K562 (cell line): Measurements from ENCODE around the gene OXSR1. TPM values are rescaled to one million over a fixed set of nuclear protein-coding genes. Genes with fewer than 3 reads are reported as not detected.

ENCODE experiments used
- BCOR ChIP-seq: fragments of 450-650 bp; IDR thresholded peaks from 2 replicates; pipeline ENCODE4 v1.6.1; 2016
- HDAC3 ChIP-seq: fragments of 450-650 bp; IDR thresholded peaks from 2 replicates; pipeline ENCODE4 v1.6.1; 2018; ENCODE audit warnings: borderline replicate concordance, mild to moderate bottlenecking, moderate library complexity; ENCODE audit not compliant: partially characterized antibody
- HMGN3 ChIP-seq: IDR thresholded peaks from 2 replicates; pipeline ENCODE4 v1.6.1; 2011; ENCODE audit warnings: borderline replicate concordance, low read depth, mild to moderate bottlenecking, mixed read lengths, low read length; ENCODE audit not compliant: insufficient read length; ENCODE audit errors: extremely low read depth
- L3MBTL2 ChIP-seq: fragments of 450-650 bp; IDR thresholded peaks from 2 replicates; pipeline ENCODE4 v1.6.1; 2016; ENCODE audit warnings: mild to moderate bottlenecking, moderate library complexity
- MAFG ChIP-seq: fragments of 450-650 bp; conservative IDR thresholded peaks from 2 replicates; pipeline ENCODE4 v1.6.1; 2016; ENCODE audit warnings: missing genetic modification characterization, missing compliant biosample characterization
- NR2C1 ChIP-seq, 2 experiments: fragments of 450-650 bp; IDR thresholded peaks; 2 replicates each; pipeline ENCODE4 v1.6.1; 2017; ENCODE audit warnings: mild to moderate bottlenecking in 2 of 2, antibody characterized with exemption in 1 of 2, inconsistent platforms in 1 of 2, missing compliant biosample characterization in 1 of 2, missing genetic modification characterization in 1 of 2
- RERE ChIP-seq: sonication (generic); formaldehyde crosslinking; IDR thresholded peaks from 2 replicates; pipeline ENCODE4 v1.8.0; 2023; ENCODE audit warnings: missing genetic modification reagents, mild to moderate bottlenecking, borderline replicate concordance
- SP1 ChIP-seq: sonication (generic); formaldehyde crosslinking; IDR thresholded peaks from 2 replicates; pipeline ENCODE4 v1.8.1; 2022; ENCODE audit warnings: mild to moderate bottlenecking, missing genetic modification reagents
- SP2 ChIP-seq: IDR thresholded peaks from 2 replicates; pipeline ENCODE4 v1.6.1; 2011; ENCODE audit warnings: mild to moderate bottlenecking, low read depth, low read length, moderate library complexity; ENCODE audit not compliant: poor library complexity, severe bottlenecking; ENCODE audit errors: extremely low read depth
- ZNF318 ChIP-seq, 2 experiments: fragments of 450-650 bp; IDR thresholded peaks; 2 replicates each; pipeline ENCODE4 v1.6.1; 2016; ENCODE audit warnings: mild to moderate bottlenecking in 2 of 2, borderline replicate concordance in 1 of 2, low read depth in 1 of 2, moderate library complexity in 1 of 2
- polyA plus RNA-seq, 8 experiments: library from polyadenylated mRNA; depleted of rRNA in 4 of 8; stranded (reverse) in 5 of 8; unstranded in 3 of 8; fragments of >200 nt; fragmentation: Nextera tagmentation in 2 of 8; fragmentation: Illumina TruSeq in 1 of 8; extraction: Ambion mirVana in 2 of 8; extraction: Trizol in 1 of 8; gene quantifications; 2 replicates each; pipeline versions ENCODE4 v1.2.1 to v1.2.3, GENCODE V29; 2011 to 2014; ENCODE audit warnings: inconsistent platforms in 1 of 8, missing spikeins in 1 of 8
- total RNA-seq, 7 experiments: library from RNA; depleted of rRNA in 6 of 7; stranded (reverse); fragments of >200 nt in 6 of 7; fragmentation: Illumina TruSeq in 2 of 7; extraction: Trizol in 2 of 7; gene quantifications; 2 replicates each; pipeline versions ENCODE4 v1.2.1 to v1.2.3, GENCODE V29; 2011 to 2021; ENCODE audit warnings: low replicate concordance in 1 of 7
- TF ChIP-seq, protein P1 (sequence below): fragments of 250-450 bp; sonication (Bioruptor Pico); IDR thresholded peaks from 2 replicates; pipeline ENCODE4 v1.8.0; 2021; ENCODE audit warnings: borderline replicate concordance, mild to moderate bottlenecking, moderate library complexity; ENCODE audit not compliant: poor library complexity, severe bottlenecking

The OXSR1 gene
- total and polyA plus RNA-seq, 9 of the 15 experiments (the other 6 are each of a cell fraction or from before 2014, with no cell fraction given): 15.7 to 87.6 (median 48.7) TPM

- TF ChIP-seq ZNF318 (IDR thresholded peaks at IDR 0.05; ENCODE audit: borderline replicate concordance in 1 of 2, low read depth in 1 of 2) (peak in 1 of 2 experiments; percentile 80; a peak in 2 of 4 replicates), RERE (CRISPR knock-in tag) (no peak), MAFG (no peak), NR2C1 (IDR thresholded peaks at IDR 0.05) (peak; percentile 93), NR2C1 (tag; IDR thresholded peaks at IDR 0.05) (peak; percentile 92), SP1 (peak; percentile 98), HMGN3 (no peak), SP2 (peak; percentile 72), HDAC3 (no peak), BCOR (no peak), L3MBTL2 (peak; percentile 94)
- TF ChIP-seq, protein P1, sequence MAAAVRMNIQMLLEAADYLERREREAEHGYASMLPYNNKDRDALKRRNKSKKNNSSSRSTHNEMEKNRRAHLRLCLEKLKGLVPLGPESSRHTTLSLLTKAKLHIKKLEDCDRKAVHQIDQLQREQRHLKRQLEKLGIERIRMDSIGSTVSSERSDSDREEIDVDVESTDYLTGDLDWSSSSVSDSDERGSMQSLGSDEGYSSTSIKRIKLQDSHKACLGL (CRISPR knock-in tag): no peak
These were observed at the start of gene OXSR1 (continued) for GRCh38 chr3:38164952-38165721.
